T follicular helper cell (primary cell): ENCODE results near the gene PELI2.

Experiments used
- DNase-seq: peaks from one replicate; pipeline ENCODE4 v3.0.0-alpha.2; 2020; ENCODE audit warnings: low read depth

Gene PELI2

GRCh38 chr14:56172571-56172971, 54.4 kb downstream of the PELI2 start:
- DNase-seq = no peak

GRCh38 chr14:56173365-56173922, 55.2 kb downstream of the PELI2 start:
- DNase-seq = no peak

GRCh38 chr14:56175773-56176172, 57.6 kb downstream of the PELI2 start:
- DNase-seq = no peak

GRCh38 chr14:56176530-56176929, 58.3 kb downstream of the PELI2 start:
- DNase-seq = no peak

GRCh38 chr14:56177036-56177435, 58.8 kb downstream of the PELI2 start:
- no peak for DNase-seq

- no peak for DNase-seq
These were observed 62.7 kb downstream of the PELI2 start for GRCh38 chr14:56180754-56181542.

- DNase-seq = no peak
These were observed 63.5 kb downstream of the PELI2 start for GRCh38 chr14:56181681-56182085.

- no peak for DNase-seq
These were observed 64.2 kb downstream of the PELI2 start for GRCh38 chr14:56182410-56182809.

GRCh38 chr14:56183631-56184157, 65.5 kb downstream of the PELI2 start:
- DNase-seq = no peak

GRCh38 chr14:56185992-56186391, 67.8 kb downstream of the PELI2 start:
- DNase-seq = no peak

GRCh38 chr14:56187736-56188135, 69.5 kb downstream of the PELI2 start:
- no peak for DNase-seq

GRCh38 chr14:56189307-56189706, 71.1 kb downstream of the PELI2 start:
- no peak for DNase-seq

GRCh38 chr14:56193347-56193746, 75.1 kb downstream of the PELI2 start:
- DNase-seq = no peak

- no peak for DNase-seq
These were observed 75.8 kb downstream of the PELI2 start for GRCh38 chr14:56194042-56194441.

GRCh38 chr14:56195223-56195622, 77.0 kb downstream of the PELI2 start:
- no peak for DNase-seq

- peak; percentile 3 for DNase-seq
These were observed 77.5 kb downstream of the PELI2 start for GRCh38 chr14:56195704-56196103.

- DNase-seq = no peak
These were observed 78.1 kb downstream of the PELI2 start for GRCh38 chr14:56196274-56196673.

- DNase-seq = no peak
These were observed 78.9 kb downstream of the PELI2 start for GRCh38 chr14:56197150-56197549.

GRCh38 chr14:56198438-56198837, 80.2 kb downstream of the PELI2 start:
- no peak for DNase-seq

GRCh38 chr14:56199095-56199981, 81.1 kb downstream of the PELI2 start:
- no peak for DNase-seq

GRCh38 chr14:56199982-56200577, 81.9 kb downstream of the PELI2 start:
- DNase-seq = no peak

GRCh38 chr14:56202256-56202655, 84.0 kb downstream of the PELI2 start:
- no peak for DNase-seq
